Islet precursor cell (in vitro differentiated cells): ENCODE data around the gene COPG2.
"Not testable (repeated sequence)": the region's sequence is repeated elsewhere in the genome, so short reads cannot be mapped to it uniquely, and the experiment has no call there.

ENCODE experiments used
- DNase-seq: peaks from one replicate; pipeline ENCODE4 v3.0.0-alpha.2; 2018

Gene COPG2

GRCh38 chr7:130649004-130649790 lies 19.4 kb downstream of the COPG2 start:
- no peak for DNase-seq

GRCh38 chr7:130648580-130648979 lies 20.0 kb downstream of the COPG2 start:
- no peak for DNase-seq

- DNase-seq = no peak
Measured at GRCh38 chr7:130642383-130642782, 26.2 kb downstream of the COPG2 start.

GRCh38 chr7:130641497-130641896 lies 27.1 kb downstream of the COPG2 start:
- DNase-seq = no peak

GRCh38 chr7:130641040-130641439 lies 27.5 kb downstream of the COPG2 start:
- DNase-seq = no peak

- DNase-seq = no peak
Measured at GRCh38 chr7:130639388-130639787, 29.2 kb downstream of the COPG2 start.

GRCh38 chr7:130632111-130632510 lies 36.4 kb downstream of the COPG2 start:
- no peak for DNase-seq

- no peak for DNase-seq
Measured at GRCh38 chr7:130628901-130629300, 39.6 kb downstream of the COPG2 start.

- DNase-seq = no peak
Measured at GRCh38 chr7:130627775-130628174, 40.8 kb downstream of the COPG2 start.

GRCh38 chr7:130622866-130623265 lies 45.7 kb downstream of the COPG2 start:
- no peak for DNase-seq

GRCh38 chr7:130615583-130615982 lies 53.0 kb downstream of the COPG2 start:
- DNase-seq = no peak

GRCh38 chr7:130614449-130614848 lies 54.1 kb downstream of the COPG2 start:
- DNase-seq = no peak

GRCh38 chr7:130611218-130611617 lies 57.3 kb downstream of the COPG2 start:
- no peak for DNase-seq

GRCh38 chr7:130607066-130607465 lies 61.5 kb downstream of the COPG2 start:
- not testable (repeated sequence) for DNase-seq

GRCh38 chr7:130606161-130606560 lies 62.4 kb downstream of the COPG2 start:
- no peak for DNase-seq

GRCh38 chr7:130598056-130598455 lies 70.5 kb downstream of the COPG2 start:
- DNase-seq = no peak

- DNase-seq = no peak
Measured at GRCh38 chr7:130595986-130596385, 72.6 kb downstream of the COPG2 start.

GRCh38 chr7:130593033-130593432 lies 75.5 kb downstream of the COPG2 start:
- no peak for DNase-seq

- not testable (repeated sequence) for DNase-seq
Measured at GRCh38 chr7:130591464-130591863, 77.1 kb downstream of the COPG2 start.

GRCh38 chr7:130585932-130586331 lies 82.6 kb downstream of the COPG2 start:
- DNase-seq = not testable (repeated sequence)

GRCh38 chr7:130575110-130575509 lies 93.4 kb downstream of the COPG2 start:
- DNase-seq = not testable (repeated sequence)

GRCh38 chr7:130570144-130570543 lies 98.4 kb downstream of the COPG2 start:
- not testable (repeated sequence) for DNase-seq

- no peak for DNase-seq
Measured at GRCh38 chr7:130566898-130567280, 101.7 kb downstream of the COPG2 start.

GRCh38 chr7:130566168-130566897 lies 102.2 kb downstream of the COPG2 start:
- peak; percentile 52 for DNase-seq
